NCI-H82 treated with DMSO at 0.1 percent for 48 hours (cell line): Measurements from ENCODE around the gene MFRP.
"Not testable (repeated sequence)": the region's sequence is repeated elsewhere in the genome, so short reads cannot be mapped to it uniquely, and the experiment has no call there.

Source experiments
- DNase-seq: peaks from one replicate; lab custom pipeline; 2025; ENCODE audit not compliant: unreplicated experiment; lab: John Stamatoyannopoulos, UW

Gene MFRP

DNA sequence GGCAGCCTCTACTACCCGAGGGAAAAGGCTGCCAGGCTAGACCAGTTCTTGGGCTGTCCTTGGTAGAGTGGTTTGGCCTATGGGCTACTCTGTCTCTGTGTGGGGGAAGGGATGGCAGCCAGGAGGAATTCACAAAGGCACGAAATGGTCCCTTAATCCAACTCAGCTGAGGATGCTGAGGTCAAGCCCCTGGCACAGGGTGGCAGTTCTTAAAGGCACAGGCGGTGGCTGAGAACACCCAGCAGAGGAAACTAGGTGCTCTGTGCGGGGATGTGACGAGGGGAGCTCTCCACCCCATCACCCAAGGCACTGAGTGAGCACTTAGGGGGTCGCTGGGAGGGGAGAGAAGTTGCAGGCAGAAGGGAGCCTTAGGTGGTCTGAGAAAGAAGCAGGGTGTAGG is at the start of gene MFRP:
TSS of gene MFRP (minus strand) at position 101 of the 400 bp plus-strand sequence. CDS start 192 bp downstream, outside the sequence.
- DNase-seq = no peak

DNA sequence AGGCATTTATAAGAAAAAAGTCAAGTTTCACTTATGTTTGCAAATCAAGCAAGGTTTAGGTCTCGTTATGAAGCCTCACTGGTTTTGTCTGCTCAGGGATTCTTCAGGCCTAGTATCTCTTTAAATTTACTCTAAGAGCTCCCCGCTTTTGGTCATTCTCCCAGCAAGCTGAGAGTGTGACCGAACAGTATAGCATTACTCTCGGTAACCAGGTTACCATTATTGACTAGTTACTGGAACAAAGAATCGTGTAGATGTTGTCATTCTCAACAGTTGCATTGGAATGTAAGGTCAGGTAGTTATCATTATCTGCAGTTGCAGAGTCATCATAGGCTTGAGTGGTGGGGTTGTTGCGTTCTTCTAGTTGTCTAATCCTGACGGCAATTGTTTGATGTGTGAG is 44.8 kb upstream of the MFRP start:
- DNase-seq = no peak

DNA sequence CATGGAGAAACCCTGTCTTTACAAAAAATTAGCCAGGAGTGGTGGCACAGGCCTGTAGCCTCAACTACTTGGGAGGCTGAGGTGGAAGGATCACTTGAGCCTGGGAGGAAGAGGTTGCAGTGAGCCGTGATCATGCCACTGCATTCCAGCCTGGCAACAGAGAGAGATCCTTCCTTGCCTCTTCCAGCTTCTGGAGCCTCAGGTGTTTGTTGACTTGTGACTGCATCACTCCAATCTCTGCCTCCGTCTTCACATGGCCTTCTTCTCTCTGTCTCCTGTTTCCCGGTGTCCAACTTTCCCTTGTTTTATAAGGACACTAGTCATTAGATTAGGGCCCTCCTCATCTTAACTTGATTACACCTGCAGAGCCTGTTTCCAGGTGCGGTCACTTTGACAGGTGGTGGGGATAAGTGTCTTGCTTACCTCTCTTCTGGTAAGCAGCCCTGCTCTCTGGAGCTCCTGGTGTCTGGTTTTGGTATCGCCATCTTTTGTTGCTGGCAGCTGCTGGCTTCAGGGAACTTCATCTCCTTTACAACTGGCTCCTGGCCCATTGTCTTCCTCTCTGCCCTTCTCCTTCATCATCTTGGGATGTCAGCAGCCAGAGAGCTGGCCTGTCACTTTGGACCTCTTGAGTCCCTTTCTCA is 43.2 kb upstream of the MFRP start:
- DNase-seq = no peak

DNA sequence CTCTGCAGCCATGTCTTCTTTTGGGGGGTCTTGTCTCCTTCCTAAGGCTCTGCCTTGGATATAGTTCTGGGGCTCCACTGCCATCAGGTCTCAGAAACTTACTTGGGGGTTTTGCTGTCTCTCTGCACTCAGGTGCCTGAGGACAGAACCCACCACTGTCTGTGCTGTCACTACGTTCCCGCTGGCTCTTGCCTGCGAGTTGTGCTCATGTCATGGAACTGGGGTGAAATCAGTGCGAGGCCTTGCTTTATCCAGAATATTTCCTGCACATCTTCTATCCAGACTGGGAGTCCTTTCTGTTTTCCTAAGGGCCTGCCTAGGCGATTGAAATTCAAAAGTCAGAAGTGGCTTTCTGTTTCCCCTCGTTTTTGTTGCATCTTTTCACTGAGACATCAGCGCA is 41.6 kb upstream of the MFRP start:
- no peak for DNase-seq

DNA sequence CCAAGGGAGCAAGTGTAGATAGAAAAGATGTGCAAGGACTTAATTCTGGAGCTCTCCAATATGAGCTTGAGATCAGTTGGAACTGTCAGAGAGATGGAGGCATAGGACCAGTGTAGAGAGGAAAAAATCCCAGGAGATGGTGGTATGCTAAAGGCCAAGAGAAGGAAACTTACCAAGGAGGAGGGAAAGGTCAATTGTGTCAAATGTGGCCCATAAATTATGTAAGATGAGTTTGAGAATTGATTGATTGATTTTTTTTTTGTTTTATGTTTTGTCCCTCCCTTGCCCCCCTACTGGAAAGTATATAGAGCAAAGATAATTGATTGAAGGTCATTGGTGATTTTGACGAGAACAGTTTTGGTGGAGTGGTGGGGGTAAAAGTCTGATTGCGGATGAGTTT is 37.8 kb upstream of the MFRP start:
- no peak for DNase-seq

DNA sequence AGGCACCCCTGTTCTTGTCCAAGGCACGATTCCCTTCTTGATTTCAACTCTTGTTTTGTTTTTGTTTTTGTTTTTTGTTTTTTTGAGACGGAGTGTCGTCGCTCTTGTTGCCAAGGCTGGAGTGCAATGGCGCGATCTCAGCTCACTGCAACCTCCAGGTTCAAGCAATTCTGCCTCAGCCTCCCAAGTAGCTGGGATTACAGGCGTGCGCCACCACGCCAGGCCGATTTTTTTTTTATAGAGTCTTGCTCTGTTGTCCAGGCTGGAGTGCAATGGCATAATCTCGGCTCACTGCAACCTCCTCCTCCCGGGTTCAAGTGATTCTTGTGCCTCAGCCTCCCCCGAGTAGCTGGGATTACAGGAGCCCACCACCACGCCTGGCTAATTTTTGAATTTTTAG is 36.0 kb upstream of the MFRP start:
- not testable (repeated sequence) for DNase-seq

DNA sequence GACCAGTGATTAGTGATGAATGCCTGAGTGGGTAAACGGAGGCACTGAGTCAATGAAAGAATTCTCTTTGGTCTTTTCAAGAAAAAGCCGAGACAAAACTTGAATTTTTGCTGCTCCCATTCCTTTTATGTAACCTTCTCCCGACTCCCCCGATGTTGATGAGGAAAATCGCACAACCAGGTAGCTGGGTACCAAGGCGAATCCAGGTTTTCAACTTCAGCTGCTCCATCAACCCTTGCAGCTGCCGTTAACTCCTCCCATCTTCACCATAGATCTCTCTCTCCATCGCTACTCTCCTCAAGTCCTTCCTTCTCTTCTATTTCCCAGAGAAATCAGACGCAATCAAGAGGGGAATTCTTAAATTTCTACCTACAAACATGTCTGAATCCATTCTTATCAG is 35.6 kb upstream of the MFRP start:
- DNase-seq = no peak

DNA sequence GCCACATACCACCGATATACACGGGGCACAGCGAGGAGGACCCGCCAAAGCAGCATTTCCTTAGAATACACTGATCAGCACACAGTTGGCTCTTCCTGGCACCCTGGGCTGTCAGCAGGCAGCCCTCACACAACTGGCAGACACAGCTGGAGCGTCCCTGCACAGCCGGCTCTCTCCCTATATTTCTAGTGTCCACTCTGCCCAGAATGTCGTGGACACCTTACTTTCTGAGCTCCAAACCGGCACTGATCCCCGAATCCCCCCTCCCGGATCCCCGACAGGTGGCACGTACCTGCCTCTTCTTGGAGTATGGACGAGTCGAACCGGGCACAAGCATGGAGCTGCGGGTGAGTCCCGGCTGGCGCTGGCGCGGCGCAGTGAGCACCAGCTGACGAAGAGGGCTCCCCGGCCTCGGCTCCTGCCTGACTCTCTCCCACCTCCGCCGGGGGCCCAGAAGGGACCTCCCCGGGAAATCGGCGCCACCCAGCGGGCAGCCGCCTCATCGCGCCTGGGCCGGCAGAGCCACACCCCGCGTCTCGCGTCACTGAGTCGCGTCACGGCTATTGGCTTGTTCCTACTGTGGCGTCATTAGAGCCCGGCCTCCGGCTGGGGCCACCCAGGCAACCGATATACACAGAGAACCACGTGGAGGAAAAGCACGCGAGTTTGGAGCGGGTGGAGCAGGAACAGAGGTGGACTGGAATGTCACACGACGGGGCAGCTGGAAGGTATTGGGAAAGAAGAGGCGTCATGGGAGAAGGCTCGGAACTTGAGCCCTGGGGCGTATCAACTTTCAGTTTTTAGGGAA is 34.9 kb upstream of the MFRP start, which contains the start of gene USP2:
TSS of gene USP2 (minus strand) at position 510 of the 808 bp plus-strand sequence. CDS start 8,210 bp downstream, outside the sequence.
- peak; percentile 79 for DNase-seq

DNA sequence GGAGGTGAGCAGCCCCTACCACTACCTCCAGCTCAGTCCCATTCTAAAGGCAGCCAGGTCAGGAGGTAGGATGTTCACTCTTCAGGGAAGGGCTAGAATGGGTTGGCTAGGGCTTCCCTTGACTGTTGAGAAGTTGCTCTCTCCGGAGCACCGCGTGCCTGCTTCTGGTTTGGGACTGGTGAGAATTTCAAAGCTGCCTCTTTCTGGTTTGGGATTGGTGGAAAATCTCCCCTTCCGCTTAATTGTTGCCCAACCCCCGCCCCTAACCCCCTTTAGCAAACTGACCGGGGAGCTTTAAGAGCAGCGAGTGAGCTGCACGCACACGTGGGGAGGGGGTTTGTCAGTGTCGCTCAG is 34.3 kb upstream of the MFRP start:
- no peak for DNase-seq

DNA sequence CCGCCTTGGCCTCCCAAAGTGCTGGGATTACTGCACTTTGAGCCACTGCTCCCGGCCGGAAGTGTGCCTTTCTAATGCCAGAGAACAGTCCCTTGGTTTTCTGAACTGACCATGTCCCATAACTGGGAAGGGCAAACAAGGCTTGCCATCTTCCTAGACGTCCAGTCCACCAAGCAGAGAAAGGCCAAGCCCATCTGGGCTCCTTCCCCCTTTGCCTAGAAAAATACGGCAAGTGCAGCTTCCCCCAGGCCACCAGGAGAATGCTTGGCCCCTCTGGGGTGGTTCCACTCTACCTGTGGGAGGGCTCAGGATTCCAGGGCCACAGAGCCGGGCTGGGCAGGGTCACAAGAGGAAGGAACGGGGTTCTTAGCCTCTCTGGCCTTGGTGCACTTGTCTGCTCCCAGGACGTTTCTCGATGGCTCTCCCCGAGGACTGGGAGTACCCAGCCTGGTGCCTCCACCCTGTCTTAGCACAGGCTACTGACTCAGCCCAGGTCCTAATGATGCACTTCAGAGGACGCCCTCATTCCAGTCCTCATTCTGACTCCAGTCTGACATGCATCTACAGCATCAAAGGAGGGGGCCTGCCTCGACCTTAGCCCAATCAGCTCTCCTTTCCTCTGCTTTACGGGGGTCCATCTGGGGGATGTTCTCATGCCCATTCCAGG is 33.8 kb upstream of the MFRP start:
- no peak for DNase-seq

DNA sequence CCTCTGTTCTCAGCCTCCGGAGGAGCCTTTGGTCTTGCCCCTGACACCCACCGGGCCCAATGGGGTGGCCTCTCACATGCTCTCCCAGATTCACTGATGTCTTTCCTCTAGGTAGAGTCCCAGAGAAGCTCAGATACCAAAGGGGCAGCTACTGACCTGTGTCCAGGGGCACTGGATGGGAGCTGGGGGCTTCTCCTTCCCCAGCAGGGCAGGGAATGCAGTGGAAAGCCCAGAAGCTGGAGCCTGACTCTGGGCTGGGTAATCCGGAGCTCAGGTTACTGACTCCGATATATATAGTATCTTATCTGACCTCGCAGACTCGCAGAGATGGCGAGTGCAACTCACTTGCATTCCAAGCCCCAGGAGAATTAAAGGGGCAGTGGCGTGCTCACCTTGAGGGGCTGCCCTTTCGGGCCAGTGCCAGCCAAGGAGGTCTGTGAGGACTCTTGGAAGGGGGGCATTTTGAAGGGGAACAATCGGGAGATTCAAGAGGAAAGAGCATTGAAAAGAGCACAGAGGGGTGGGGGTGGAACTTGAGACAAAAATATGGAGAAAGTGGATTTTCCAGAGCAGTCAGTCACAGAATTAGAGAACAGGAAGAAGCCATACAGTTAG is 32.5 kb upstream of the MFRP start:
- DNase-seq = no peak

DNA sequence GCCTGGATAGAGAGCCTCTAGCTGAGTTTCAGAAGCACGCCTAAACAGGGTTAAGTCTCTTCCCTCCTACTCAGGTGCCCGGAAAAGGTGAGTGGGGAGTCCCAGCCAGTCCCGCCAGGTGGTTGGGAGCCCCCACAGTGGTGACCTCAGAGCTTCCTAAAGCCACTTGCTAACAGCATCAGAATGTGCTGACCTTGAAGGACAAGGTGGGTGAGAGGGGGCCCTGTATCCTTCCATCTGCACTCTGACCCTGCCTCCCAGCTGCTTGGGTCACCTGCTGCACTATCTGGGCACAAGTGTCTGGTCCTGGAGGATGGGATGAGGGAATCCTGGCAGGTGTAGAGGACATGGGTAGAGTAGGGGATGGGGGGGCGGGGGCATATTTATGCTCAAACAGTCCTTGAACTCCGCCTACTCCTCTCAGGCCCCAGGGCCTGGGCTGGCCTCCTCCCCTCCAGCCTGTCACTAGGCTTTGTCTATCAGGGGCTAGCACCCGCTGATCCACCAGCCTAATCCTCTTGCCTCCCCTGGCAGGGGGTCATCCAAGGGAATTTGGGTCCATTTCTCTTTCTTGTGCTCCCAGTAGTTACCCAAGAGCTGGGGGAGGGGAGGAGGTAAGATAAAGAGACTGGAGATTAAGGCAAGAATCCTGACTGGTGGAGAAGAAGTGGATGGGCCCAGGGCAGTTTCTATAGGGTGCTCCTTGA is 31.6 kb upstream of the MFRP start:
- DNase-seq = peak; percentile 73

DNA sequence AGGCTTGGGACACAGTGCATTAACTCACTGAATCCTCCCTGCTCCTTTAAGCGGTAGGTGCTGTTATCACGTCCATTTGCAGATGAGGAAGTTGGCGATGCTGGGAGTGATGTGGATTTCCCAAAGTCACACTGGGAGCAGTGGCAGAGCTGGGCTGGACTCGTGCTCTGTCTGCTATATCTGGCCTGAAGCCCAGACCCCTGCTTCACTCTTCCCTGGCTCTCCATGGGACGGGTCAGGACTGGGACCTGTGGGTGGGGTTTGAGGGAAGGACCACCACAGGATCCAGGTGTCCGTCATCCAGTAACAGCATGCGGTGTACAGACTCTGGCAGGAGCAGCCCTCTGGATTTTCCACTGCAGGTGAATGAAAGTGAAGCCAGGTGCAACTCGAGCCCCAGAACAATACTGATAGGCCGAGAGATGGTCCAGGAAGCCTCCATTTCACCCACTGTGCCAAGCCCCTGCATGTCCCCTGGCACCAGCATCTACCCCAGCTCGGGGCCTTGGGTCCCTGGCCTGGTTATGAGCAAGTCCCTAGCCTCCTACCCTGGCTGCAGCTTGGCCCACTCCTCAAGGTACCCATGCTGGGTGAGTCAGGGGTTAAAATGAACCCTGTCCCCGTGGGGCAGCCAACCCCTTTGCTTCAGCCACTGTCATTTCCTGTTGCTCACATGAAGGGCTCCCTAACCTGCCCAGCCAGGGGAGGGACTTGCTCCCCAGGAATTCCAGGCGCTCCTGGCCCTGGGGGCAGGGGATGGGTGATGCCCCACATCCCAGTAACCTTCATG is 30.8 kb upstream of the MFRP start:
- no peak for DNase-seq

DNA sequence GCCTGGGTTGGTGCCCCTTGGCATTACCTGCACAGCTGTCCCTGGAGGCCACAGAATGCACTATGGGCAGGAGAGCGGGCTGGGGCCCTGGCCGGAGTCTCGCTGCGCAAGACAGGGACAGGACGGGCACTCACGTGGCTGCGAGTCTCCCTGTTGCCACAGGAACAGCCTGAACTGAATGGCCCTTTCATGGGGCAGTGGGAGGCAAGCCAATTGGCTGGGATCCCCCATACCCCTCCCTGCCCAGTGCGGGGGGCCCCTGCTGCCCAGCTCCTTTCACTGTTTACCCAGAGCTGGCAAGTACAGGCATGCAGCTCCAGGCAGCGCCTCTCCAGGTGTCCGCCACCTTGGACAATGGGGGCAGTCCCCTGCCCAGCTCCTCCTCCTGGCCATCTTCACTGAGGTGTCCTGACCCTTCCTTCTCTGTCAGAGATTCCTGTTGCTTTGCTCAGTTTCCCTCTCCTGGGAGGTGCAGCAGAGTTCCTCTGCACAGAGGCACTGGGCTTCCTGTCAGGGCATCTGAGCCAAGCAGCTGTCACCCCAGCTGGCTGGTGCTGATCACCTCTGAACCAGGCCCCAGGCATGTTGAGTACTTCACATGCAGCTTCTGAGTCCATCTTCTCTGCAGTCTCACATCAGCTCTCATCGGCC is 29.8 kb upstream of the MFRP start:
- DNase-seq = no peak

DNA sequence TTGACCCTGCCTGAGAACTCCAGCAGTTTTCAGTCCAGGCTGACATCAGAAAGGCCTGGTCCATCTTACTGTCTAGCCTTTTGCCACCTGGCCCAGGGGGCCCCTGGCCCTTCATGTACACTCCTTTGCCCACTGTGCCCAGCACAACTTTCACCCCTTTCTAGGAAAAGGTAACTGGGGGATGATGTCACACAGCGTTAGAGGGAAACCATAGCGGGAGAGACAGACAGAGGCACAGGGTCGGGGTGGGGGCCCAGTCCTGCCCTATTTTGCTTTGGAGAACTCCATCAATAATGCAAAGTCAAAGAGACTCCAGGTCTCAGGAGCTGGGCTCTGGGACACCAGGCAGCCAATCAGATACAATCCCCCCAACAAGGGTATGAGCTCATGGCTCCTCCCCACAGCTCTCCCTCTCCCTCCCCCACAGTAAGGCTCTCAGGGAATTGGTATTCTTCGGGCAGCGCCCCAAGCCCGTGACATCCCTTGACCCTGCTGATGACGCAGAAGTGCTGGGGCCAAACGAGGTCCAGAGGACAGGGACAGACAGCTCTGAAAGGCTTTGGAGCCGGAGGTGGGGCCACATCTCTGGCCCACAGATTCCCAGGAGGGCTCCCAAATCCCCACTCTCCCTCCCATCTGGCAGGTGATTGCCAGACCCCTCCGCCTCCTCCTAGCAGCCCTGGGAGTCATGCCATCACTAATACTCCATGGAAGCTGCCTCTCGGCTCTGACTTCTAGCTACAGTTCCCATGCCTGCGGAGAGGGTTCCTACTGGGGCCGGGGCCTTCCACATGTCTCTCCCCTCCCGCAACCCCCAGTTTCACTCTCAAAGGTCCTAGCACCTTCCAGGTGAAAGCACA is 29.1 kb upstream of the MFRP start:
- peak; percentile 34 for DNase-seq

DNA sequence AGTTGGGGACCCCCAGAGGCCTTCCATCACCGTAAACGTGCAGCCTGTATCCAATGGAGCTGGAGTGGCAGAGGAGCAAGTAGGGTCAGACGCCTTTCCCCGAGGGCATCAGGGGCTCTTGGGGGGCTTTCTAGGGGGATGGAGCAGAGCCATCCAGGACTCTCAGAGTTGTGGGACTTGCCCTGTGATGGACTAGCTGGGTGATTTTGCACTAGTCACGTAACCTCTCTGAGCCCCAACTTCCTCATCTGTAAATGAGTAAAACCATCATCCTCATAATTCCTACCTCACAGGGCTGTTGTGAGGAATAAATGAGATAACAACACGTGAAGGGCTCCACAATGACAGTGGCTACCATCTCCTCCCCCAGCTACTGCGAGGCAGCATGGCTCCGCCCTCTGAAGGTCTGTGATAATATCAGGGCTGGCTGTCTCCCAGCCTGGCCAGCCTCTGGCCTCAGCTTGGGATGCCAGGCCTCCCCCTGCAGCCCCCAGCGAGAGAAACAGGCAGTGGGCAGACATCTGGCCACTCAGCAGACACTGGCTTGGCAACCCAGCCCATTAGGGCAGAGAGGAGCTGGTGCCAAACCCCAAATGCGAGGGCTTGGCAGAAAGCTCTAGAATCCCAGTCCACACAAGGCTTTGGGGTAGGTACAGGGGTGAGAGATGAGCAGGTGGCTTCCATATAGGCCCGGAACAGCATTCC is 28.3 kb upstream of the MFRP start:
- DNase-seq = no peak

DNA sequence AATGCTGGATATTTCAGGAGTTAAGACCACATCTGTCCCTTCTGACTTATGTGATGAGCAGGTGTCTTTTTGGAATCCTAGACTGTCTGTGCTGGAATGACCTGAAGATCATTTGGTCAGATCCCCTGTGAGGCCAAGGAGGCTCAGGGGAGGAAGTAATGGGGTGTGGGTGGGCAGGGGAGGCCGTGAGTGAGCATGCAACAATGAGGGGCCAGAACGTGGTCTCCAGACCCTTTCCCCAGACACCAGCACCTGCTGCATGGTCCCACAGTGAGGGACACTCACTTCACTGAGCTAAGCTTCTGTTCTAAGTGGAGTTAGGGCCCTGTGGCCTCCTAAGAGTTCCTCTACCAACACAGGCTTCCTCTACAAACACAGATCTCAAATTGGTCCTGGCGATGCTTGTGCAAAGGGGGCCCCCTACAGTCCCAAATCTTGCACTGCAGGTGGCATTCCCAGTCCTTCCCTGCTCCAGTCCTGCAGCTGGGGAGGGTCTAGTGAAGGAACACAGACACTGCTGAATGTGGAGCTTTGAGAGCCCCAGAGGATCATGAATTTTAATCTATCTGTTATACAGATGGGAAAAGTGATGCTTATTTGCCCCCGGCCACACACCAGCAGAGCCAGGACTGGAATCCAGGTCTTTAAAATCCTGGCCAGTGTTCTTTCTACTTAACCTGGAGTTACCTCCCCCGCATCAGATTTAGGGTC is 27.6 kb upstream of the MFRP start:
- peak; percentile 61 for DNase-seq
